ENCODE data around the gene GOLGB1.
"Not testable (repeated sequence)": the region's sequence is repeated elsewhere in the genome, so short reads cannot be mapped to it uniquely, and the experiment has no call there.

Gene GOLGB1

DNA sequence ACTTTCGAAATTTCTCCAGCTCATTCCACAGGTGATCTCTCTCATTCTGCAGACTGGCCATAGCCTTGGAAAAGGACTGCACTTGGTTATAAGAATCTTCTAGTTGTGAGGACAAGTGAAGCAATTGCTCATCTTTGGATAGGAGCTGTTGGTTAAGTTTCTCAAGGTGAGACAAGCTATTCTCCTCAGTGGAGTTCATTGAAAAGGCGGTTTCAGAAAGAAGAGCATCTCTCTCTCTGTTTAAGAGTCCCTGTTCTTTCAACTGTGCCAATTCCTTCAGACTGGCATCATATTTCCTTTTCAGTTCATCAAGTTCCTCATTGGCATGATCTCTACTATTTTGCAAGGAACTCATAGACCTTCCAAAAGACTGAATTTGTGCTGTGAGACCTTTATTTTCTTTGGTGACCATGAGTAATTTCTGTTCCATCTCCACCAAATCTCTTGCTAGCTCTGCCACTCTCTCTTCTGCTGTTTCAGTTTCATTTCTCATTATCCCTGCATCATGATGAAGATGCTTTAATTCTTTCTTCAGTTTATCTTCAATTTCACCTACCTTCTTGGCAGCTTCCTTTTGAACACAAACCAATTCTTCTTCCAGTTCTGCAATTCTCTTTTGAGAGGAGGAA lies 58.6 kb downstream of the GOLGB1 start:
- DNase-seq (ENCODE audit: low spot score) = no peak

DNA sequence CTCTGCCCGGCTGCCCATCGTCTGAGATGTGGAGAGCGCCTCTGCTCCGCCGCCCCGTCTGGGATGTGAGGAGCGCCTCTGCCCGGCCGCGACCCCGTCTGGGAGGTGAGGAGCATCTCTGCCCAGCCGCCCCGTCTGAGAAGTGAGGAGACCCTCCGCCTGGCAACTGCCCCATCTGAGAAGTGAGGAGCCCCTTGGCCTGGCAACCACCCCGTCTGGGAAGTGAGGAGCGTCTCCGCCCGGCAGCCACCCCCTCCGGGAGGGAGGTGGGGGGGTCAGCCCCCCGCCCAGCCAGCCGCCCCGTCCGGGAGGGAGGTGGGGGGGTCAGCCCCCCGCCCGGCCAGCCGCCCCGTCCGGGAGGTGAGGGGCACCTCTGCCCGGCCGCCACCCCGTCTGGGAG lies 60.8 kb downstream of the GOLGB1 start:
- DNase-seq (ENCODE audit: low spot score) = not testable (repeated sequence)

DNA sequence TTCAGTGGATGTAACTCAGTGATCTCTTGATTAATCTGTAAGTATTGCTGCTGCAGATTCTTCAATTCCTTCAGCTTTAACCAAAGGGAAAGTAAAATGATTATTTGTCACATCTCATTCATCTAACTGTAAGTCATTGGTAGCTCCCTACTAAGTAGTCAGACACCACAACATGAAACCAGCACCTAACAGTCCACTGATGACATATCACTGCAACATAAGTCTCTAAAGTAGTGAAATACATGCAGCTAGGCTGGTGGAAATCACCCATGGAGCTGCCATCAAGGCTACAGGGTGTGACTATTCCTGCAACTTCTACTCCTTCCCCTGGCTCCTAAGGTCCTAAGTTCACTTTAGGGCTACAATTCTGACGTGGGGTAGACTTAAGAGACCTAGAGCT lies 67.7 kb downstream of the GOLGB1 start:
- DNase-seq (ENCODE audit: low spot score) = no peak

DNA sequence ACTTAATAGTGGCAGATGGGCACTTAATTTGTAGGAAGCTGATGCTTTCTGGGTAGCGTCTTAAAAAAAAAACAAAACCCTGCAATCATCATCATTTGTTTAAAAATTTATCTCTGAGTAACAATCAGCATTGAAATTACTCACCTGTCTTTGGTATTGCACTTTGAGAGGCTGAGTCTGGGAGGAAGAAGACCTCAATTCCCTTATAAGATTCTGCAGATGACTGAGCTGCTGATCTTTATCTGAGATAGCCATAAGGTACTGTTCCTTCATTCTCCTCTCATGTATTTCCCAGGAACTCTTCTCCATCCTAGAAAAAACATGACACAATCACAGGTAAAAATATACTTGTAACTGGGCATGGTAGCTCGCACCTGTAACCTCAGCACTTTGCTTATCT lies 72.4 kb downstream of the GOLGB1 start:
- no peak for DNase-seq (ENCODE audit: low spot score)

DNA sequence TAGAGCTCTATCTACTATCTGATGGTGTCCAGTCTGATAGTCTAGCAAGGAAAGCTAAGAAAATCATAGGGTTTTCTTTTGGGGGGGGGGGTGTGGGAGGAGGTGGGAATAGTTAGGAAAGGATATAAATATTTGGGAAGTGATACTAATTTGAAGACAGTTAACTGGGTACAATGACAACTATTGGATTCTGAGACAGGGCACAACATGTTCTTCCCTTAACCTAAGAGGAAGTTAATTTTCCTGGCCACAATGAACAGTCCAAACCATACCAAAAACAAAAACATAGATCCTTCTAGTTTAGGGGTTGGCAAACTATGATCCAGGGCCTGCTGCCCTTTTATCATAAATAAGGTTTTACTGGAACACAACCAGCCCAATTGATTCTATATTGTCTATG lies 78.9 kb downstream of the GOLGB1 start:
- no peak for DNase-seq (ENCODE audit: low spot score)

DNA sequence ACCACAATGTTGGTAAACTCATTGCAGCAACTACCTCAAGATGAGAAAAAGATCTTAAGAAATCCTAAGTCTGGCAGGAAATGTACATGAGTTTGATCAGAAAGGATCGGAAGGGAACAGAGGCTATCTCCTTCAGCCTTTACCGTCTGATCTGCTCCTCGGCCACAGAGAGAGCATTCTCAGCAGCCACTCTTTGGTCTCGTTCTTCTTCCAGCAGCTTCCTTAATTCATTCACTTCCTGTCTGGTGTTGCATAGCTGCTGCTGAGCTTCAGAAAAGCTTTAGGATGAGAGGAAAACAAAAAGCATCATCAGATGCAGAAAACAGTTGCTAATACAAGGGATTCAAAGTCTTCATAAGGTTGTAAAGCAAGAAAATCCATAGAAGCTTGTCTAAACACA lies 82.2 kb downstream of the GOLGB1 start:
- DNase-seq (ENCODE audit: low spot score) = no peak

DNA sequence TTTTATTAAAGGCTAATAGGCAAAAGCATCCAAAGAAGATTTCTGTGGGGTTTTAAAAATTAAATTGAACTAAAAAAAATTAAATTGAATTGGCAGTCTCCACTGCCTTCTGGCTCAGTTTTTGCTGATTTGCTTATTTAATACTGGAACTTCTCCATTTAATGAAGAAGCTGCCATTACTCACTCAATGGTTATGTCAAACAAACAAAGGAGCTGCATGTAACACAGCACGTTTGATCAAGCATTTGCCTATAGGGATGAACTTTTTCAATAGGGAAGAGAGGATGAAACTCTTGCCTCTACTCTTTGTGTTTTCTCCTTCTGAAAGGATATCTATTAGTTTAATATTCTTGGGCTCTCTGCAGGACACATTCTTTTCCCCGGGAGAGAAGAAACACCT lies 84.1 kb downstream of the GOLGB1 start:
- no peak for DNase-seq (ENCODE audit: low spot score)

DNA sequence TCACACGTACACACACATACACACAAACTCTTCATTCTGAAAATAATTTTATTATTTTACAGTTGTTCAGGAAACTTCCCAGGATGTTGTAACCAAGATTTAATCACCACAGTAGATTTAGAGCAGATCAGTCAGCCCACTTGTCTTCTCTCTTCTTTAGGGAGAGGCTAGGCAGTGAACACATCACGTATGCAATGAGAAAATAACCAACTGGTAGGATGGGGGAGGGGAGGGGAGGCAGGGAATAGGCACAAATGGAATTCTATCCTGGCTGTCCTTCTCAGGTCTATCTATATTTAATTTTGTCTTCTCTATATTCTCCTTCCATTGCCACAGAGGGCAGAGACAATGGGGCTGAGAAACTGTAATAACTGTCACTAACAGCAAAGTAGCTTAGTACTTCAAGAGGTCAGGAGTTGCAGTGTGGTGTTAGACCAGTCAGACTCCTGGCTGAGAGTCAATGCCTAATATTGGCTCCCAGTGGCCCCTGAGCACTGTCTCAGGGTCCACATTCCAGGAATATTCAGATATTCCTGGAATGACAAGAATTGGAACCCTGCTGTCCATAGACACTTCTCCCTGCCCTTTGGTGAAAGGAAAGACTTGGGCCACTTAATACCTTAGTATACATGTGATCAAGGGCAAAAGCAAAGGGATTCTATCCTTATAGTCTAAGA lies 86.2 kb downstream of the GOLGB1 start:
- DNase-seq (ENCODE audit: low spot score) = no peak

DNA sequence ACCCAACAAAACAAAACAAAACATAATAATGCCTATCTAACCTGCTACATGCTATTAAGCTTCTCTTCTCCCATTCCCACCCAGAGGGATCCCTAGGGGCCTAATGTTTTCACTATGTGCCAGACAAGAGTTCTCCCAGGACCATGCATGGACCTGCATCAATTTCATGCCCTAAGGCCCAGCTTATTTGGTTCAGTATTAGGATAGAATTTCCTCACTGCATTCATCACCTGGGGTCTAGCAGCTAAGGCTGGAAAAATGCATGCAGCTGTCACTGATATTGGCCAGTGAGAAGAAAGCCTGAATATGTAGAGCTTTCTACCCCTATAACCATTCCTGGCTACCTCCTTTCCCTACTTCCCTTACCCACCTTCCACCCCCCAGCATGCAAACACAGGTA lies 86.8 kb downstream of the GOLGB1 start:
- no peak for DNase-seq (ENCODE audit: low spot score)

DNA sequence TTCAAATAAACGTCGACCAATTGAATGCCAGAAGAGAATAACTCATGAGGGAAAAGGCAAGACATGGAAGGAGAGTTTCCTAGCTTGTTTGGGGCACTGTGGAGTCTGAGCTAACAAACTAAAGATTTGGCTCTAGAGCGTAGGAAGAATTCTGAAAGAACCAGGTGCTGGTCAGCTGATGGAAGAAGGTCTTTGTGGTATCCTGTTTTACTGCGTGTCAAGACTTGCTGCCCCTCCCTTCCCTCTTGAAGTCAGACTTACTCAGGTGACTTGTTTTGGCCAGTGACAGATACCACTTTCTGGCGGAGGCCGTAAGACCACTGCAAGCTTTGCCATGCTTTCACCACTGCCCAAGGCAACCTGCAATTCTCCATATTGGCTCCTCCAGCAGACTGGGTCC lies 88.2 kb downstream of the GOLGB1 start:
- no peak for DNase-seq (ENCODE audit: low spot score)

DNA sequence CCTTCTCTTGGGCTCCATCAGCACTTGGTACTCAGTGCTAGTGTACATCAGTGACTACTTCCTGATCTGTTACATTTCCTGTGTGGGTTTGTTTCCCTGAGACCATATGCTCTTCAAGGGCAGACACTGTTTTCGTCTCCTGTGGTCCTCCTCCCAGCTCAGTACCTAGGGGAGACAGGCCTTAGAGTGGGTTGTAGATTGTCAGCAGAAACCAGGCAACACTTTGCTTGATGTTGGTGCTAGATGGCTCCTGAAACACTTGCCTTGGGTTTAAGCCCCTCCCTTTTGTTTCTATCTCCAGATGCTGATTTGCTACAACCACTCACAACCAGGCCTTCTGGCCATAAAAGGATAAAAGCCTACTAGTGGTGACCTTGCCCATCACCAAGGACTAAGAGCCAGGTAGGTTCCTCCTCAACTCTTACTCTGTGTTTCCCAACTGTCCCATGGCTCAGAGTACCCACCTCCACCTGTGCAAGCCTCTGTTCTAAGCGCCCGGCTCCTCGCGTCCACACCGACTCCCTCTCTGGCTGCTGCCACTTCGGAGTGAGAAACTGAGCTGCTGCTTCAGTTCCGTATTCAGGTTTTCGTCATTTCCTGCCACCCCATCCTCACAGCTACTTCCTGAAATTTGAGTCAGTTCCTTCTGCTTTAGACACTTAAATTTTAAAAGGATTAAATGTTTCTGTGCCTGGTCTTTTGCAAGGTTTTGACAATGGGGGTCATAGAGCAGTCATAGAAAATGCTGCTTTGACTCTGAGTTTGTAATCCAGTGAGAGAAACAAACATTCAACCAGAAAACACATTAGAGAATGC lies 89.0 kb downstream of the GOLGB1 start, which contains the start of gene HCLS1:
HCLS1 (minus strand) TSS at position 548 of the 816 bp plus-strand sequence. CDS start 2,556 bp downstream, outside the sequence.
- no peak for DNase-seq (ENCODE audit: low spot score)

DNA sequence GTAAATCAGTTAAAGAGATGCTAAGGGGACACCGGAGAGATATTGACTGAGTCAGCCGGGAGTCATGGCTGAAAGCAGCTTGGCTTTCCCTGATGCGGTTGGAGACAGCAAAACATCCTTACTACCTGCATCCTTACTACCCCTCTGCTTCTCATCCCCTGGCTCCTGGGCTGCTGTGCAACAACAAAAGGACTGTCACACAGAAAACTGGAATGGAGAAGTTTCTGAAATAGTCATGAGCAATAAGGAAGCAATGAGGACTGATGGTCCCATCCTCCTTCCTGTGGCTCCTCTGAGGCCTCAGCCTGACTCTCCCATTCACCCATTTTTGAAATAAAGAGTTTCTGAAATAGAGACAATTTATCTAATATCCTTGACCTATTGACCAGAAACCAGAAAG lies 90.0 kb downstream of the GOLGB1 start:
- DNase-seq (ENCODE audit: low spot score) = no peak

DNA sequence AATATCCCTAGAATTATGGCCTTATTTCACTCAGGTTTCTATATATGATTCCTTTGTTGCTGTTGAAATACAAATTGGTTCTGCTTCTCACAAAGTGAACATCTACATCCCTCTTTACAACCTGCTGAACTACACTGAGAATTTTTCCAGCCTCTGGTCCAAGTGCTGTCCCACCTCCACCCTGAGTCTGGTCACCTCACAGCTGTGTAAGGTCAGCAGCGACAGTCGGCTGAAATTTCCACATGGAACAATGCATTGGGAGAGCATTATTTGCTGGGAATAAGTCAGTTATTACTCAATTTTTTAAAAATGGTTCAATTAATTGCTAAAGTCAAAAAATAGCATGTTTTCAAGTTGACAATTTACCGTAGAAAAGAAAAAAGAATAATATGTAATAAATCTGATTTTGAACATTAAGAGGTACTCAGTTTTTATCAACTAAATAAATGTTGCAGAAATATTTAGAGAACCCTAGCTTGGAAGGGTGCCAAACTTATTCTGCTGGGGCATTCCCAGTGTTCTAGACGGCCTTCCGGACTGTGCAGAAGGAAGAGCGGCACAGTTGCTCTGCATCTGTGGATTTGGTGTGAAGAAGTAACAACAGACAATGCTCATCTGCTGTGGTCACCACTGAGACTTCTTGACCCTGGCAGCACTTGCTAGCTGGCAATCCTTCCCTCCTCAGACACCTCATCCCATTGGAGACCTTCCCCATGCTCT lies 90.7 kb downstream of the GOLGB1 start:
- DNase-seq (ENCODE audit: low spot score) = no peak

DNA sequence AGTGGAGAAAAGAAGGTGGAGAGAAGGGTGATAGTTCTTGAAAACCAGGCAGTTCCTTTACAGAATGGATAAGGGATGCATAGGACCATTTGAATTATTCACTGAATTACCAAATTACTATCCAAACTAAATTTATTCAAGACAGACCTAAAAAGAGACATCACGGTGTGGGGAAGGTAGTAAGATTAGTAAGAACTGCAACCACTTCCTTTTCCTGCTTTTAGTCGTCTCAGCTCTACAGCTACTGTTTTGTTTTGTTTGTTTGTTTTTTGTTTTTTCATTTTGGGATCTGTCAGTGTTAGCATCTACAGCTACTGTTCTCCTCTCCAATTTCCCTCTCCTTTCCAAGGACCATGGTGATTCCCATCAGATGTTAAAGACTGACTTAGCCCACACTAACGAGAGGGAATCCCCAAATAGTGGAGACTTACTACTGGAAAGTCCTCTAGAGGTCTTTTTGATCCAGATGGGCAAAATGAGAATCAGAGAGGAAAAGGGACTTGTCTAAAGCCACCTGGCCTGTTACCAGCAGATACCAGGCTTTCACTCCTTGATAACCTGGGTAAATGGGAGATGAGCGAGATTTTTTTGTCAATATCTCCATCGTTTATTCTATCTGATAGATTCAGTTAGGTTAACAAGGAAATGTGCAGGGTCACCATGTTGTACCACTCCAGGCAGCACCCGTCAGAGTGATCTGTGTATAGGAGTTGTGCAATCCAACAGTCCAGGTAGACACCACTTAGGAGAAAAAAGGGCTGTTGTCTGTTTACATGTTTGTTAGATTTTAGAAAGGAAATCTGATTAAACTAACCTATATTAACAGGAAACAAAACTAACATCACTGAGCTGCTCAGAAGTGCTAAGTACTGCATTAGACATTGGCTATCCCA lies 94.8 kb downstream of the GOLGB1 start:
- no peak for DNase-seq (ENCODE audit: low spot score)

DNA sequence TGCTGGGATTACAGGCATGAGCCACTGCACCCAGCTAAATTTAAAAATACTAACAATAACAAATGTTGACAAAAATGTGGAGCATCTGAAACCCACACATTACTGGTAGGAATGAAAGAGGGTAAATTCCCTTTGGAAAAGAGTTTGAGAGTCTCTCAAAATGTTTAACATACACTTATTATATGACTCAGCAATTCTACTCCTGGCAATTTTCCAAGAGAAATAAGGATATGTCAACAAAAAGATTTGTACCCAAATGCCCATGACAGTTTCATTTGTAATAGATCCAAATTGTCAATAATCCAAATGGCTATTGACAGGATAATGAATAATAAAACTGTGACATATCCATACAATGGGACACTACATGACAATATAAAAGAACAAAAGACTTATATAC lies 97.9 kb downstream of the GOLGB1 start:
- DNase-seq (ENCODE audit: low spot score) = no peak

DNA sequence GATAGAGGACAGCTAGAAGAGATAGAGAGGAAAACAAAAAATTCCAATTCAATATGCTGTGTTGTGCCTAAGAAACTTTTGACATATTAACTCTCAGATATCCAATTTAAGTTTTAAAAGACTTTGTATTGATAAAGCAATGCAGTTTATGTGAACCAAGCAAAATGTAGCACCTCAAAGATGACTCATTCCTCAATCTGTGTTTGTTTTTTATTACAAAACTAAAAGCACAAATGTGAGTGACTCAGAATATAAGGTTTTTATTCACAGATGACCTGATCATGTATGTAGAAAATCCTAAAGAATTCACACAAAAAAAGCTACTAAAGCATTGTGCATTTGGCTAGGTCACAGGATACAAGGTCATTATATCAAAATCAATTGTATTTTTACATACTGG lies 99.9 kb downstream of the GOLGB1 start:
- no peak for DNase-seq (ENCODE audit: low spot score)

DNA sequence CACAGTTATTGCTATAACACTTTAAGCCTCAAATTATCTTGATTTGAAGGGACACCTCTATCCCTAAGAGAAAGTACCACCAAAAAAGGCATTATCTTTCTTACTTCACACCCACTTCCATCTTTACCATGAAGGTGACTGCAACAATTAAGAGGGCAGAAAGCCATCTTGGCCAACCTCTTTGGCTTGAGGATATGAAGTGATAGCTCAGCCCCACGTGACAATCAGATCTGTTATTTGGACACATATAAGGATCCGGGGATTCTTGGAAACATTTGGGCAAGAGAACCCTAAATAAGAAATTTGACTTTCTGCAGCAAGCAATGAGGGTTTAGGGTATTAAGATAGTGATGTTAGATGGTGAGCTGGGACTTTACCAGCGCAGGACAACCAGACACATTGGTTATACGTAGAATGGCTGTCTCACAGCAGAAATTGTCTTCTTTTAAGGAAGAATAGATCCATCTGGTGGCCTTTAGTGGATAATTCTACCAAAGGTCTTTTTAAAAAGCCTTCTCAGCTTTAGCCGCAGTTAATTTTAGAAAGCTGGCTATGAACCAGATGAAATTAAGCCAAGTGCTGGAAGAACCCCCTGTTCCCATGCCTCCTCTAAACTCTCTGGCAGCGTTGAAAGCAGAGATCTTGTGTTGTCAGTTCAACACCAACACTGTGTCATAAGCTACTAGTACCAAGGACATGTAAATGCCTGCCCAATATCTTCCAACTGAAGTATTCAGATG lies 101.2 kb downstream of the GOLGB1 start:
- DNase-seq (ENCODE audit: low spot score) = peak; percentile 28

DNA sequence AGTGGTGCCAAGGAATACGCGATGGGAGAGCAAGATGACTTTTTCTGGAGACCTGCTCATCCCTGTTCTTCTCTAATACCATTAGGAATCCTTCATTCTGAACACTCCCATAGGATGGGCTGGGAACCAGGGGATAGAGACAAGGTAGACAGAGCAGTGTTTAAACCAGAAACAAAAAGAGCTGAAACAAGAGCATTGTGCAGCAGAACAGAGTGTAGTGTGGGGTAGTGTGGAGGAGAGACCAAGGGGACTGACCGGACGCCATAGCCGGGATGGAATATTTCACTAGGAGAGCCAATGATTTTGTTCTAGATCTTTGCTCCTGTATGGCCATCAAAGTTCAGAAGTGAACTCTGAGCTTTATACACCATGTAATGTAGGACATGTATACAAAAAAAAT lies 104.5 kb downstream of the GOLGB1 start:
- no peak for DNase-seq (ENCODE audit: low spot score)

DNA sequence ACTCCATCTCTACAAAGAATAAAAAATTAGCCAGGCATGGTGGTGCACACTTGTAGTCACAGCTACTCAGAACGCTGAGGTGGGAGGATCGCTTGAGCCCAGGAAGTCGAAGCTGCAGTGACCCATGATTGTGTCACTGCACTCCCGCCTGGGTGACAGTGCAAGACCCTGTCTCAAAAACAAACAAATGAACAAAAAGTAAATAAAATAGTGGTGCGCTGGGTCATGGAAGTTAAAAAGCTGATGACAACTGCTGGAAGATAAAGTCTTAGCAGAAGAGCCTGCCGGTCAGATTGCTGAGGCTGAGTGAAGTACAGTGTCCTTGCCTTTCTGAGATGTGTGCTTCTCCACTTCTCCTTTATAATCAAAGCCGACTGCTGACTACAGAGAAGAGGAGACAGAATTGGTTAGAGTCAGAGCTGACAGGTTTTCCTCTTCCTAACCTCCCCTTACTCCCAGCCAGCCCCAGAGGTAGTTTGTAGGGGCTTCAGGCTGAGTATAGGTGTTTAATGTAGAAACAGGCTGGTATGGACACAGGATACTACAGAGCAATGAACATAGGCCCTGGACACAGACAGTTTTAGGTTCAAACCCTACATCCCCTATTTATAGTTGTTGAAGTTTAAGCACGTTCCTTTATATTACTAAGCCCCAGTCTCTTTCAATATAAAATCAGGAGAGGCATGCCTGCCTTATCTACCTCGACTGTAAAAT lies 106.8 kb downstream of the GOLGB1 start:
- DNase-seq (ENCODE audit: low spot score) = no peak

DNA sequence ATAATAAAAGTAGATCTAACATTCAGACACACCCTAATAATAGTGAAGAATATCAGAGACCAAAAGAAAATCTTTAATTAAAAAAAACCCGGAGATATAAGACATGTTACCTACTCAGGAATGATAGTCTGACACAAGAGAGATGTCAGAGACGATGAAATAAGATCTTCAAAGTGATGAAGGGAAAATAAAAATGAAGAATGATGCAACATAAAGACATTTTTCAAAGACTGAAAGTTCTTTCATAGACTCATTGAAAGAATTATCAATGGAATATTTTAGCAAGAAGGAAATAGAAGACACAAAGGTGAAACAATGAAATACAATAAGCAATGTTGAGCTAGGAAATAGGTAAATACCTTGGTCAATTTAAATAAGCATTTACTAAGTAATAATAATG lies 108.4 kb downstream of the GOLGB1 start:
- no peak for DNase-seq (ENCODE audit: low spot score)

Measured in cerebellar cortex (tissue), 1 donor.